Neural progenitor cell (in vitro differentiated cells): ENCODE results near the gene SKI.

ENCODE experiments used
- EZH2 ChIP-seq: fragments of 200-600 bp; sonication (generic); IDR thresholded peaks from 2 replicates; pipeline ENCODE4 v1.6.1; 2017; ENCODE audit warnings: antibody characterized with exemption, mild to moderate bottlenecking, moderate library complexity
- EZH2phosphoT487 ChIP-seq: fragments of 200-600 bp; sonication (generic); IDR thresholded peaks from 2 replicates; pipeline ENCODE4 v1.6.1; 2017; ENCODE audit warnings: antibody characterized with exemption
- TF ChIP-seq, protein P1 (sequence below): fragments of 200-600 bp; sonication (generic); IDR thresholded peaks from 2 replicates; pipeline ENCODE4 v1.5.1; 2017; ENCODE audit warnings: antibody characterized with exemption, mild to moderate bottlenecking

DNA sequence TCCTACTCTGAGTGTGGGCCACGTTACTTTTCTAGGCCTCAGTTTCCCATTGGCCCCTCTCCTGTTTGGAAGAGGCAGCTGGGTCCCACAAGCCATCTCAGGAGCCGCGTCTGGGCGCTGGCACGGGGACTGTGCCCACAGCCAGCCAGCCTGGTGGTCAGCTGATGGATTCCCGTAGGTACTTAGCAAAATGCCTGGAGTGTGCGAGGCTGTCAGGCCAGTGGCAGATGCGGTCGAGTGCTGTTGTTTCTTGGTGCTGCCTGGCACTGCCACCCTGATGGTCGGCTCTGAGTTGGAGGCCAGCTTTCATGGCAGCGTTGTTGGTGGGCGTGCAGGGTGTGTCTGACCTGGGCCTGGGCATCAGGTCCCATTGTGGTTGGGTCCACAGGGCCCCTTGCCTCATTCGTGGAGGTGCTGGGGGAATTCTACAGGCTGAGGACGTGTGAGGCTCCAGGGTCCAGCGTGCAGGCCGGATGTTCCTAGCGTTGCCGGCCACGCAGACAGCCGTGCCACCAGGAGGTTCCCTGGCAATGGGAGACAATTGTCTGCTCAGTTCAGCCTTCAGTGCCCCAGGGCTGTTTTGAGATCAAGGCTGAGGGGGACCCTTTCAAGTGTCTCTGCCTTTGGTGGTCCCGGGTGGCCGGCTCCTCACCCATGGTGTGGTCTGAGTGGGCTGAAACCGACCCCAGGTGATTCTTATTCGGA, 20.9 kb downstream of the SKI start:
- TF ChIP-seq, protein P1, sequence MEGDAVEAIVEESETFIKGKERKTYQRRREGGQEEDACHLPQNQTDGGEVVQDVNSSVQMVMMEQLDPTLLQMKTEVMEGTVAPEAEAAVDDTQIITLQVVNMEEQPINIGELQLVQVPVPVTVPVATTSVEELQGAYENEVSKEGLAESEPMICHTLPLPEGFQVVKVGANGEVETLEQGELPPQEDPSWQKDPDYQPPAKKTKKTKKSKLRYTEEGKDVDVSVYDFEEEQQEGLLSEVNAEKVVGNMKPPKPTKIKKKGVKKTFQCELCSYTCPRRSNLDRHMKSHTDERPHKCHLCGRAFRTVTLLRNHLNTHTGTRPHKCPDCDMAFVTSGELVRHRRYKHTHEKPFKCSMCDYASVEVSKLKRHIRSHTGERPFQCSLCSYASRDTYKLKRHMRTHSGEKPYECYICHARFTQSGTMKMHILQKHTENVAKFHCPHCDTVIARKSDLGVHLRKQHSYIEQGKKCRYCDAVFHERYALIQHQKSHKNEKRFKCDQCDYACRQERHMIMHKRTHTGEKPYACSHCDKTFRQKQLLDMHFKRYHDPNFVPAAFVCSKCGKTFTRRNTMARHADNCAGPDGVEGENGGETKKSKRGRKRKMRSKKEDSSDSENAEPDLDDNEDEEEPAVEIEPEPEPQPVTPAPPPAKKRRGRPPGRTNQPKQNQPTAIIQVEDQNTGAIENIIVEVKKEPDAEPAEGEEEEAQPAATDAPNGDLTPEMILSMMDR = no peak
- TF ChIP-seq EZH2 (no peak), EZH2phosphoT487 (no peak)
